Measurements from ENCODE around the gene ZNF236. TPM values are rescaled to one million over a fixed set of nuclear protein-coding genes. Genes with fewer than 3 reads are reported as not detected.
A peak's percentile ranks its signal among the peaks of the same experiment; 100 is the strongest.

Gene ZNF236
- total RNA-seq, 6 donors from 2014 or later = 9.0 to 27.2 (median 14.8) TPM

GRCh38 chr18:76859474-76860339 lies 37.4 kb downstream of the ZNF236 start:
- no peaks in the 10 kb centered on the region for H3K27me3 ChIP-seq
- no peak overlapping the region for H3K27ac ChIP-seq
- H3K4me3 ChIP-seq = no peak overlapping the region
- TF ChIP-seq EP300 (IDR thresholded peaks at IDR 0.05) (no peak), POLR2A (IDR thresholded peaks at IDR 0.05) (no peak), POLR2AphosphoS5 (IDR thresholded peaks at IDR 0.05) (no peak), CTCF (IDR thresholded peaks at IDR 0.05) (no peak)
- no peak for DNase-seq
- ATAC-seq (ENCODE audit: low FRiP score in 2 of 2) = no peak
- WGBS, 2 donors = 90 to 94% methylated on average over 14 of the region's 14 CpGs
- H3K36me3 ChIP-seq = peaks cover 0 to 46% (median 18%) of the 10 kb centered on the region in 4 donors
- no peaks in the 10 kb centered on the region for H3K4me1 ChIP-seq
- no peaks in the 10 kb centered on the region for H3K9me3 ChIP-seq

- ATAC-seq (ENCODE audit: low FRiP score in 2 of 2) (no peak), DNase-seq (no peak)
- no peaks in the 10 kb centered on the region for H3K9me3 ChIP-seq
- no peaks in the 10 kb centered on the region for H3K27me3 ChIP-seq
- 92 to 100% methylated on average over 6 of the region's 6 CpGs for WGBS, 2 donors
- peaks cover 0 to 40% (median 15%) of the 10 kb centered on the region in 4 donors for H3K36me3 ChIP-seq
- TF ChIP-seq POLR2AphosphoS5 (IDR thresholded peaks at IDR 0.05) (no peak), POLR2A (IDR thresholded peaks at IDR 0.05) (no peak), EP300 (IDR thresholded peaks at IDR 0.05) (no peak), CTCF (IDR thresholded peaks at IDR 0.05) (no peak)
- H3K27ac ChIP-seq = no peak overlapping the region
- H3K4me1 ChIP-seq = no peaks in the 10 kb centered on the region
- no peak overlapping the region for H3K4me3 ChIP-seq
Observed at GRCh38 chr18:76860411-76860810, 38.1 kb downstream of the ZNF236 start.

- H3K36me3 ChIP-seq = peaks cover 0 to 54% (median 28%) of the 10 kb centered on the region in 4 donors
- DNase-seq = no peak
- no peak overlapping the region for H3K27ac ChIP-seq
- TF ChIP-seq POLR2A (IDR thresholded peaks at IDR 0.05) (no peak), POLR2AphosphoS5 (IDR thresholded peaks at IDR 0.05) (no peak), EP300 (IDR thresholded peaks at IDR 0.05) (no peak), CTCF (IDR thresholded peaks at IDR 0.05) (no peak)
- H3K4me3 ChIP-seq = no peak overlapping the region
- no peaks in the 10 kb centered on the region for H3K9me3 ChIP-seq
- ATAC-seq (ENCODE audit: low FRiP score in 2 of 2) = no peak
- no peaks in the 10 kb centered on the region for H3K4me1 ChIP-seq
- no peaks in the 10 kb centered on the region for H3K27me3 ChIP-seq
- WGBS, 2 donors = 73 to 86% methylated on average over 9 of the region's 9 CpGs
Observed at GRCh38 chr18:76866666-76867065, 44.3 kb downstream of the ZNF236 start.

- H3K9me3 ChIP-seq = no peaks in the 10 kb centered on the region
- DNase-seq = peak in 1 of 2 donors; percentile 37
- 84 to 85% methylated on average over 6 of the region's 6 CpGs for WGBS, 2 donors
- no peak for ATAC-seq (ENCODE audit: low FRiP score in 2 of 2)
- H3K36me3 ChIP-seq = peaks cover 0 to 45% (median 23%) of the 10 kb centered on the region in 4 donors
- no peak overlapping the region for H3K27ac ChIP-seq
- no peak for TF ChIP-seq CTCF (IDR thresholded peaks at IDR 0.05)
- no peak for TF ChIP-seq POLR2AphosphoS5 (IDR thresholded peaks at IDR 0.05)
- no peak for TF ChIP-seq POLR2A (IDR thresholded peaks at IDR 0.05)
- TF ChIP-seq EP300 (IDR thresholded peaks at IDR 0.05) = no peak
- H3K27me3 ChIP-seq = no peaks in the 10 kb centered on the region
- no peaks in the 10 kb centered on the region for H3K4me1 ChIP-seq
- no peak overlapping the region for H3K4me3 ChIP-seq
Observed at GRCh38 chr18:76873311-76873710, 51.0 kb downstream of the ZNF236 start.
